HL-60/S4 (cell line): ENCODE measurements around the gene PFKFB2.

Experiments used
- in situ Hi-C: fragments of 300-500 bp; cut with MboI; formaldehyde crosslinking; loops from 2 replicates; pipeline ENCODE4 v1.14.3; 2022; ENCODE audit warnings: low sequenced_read_pairs

The PFKFB2 gene

GRCh38 chr1:207084701-207085180 lies 31.7 kb downstream of the PFKFB2 start:
- in situ Hi-C loops, result loop anchor here (10.0 kb wide), 1 partner anchor 320 kb away; no protein-coding TSS in a partner anchor

GRCh38 chr1:207085887-207086286 lies 32.8 kb downstream of the PFKFB2 start:
- in situ Hi-C loops, result loop anchor here (10.0 kb wide), 1 partner anchor 319 kb away; no protein-coding TSS in a partner anchor

GRCh38 chr1:207088161-207088560 lies 35.1 kb downstream of the PFKFB2 start:
- in situ Hi-C loops, result loop anchor here (10.0 kb wide), 1 partner anchor 317 kb away; no protein-coding TSS in a partner anchor

GRCh38 chr1:207088701-207089626 lies 35.9 kb downstream of the PFKFB2 start, which contains the start of gene C4BPB:
Gene C4BPB (plus strand): TSS chr1:207088860. CDS start chr1:207089532, 672 bp downstream.
- in situ Hi-C loops, result loop anchor here (10.0 kb wide), 1 partner anchor 316 kb away; no protein-coding TSS in a partner anchor

GRCh38 chr1:207089627-207090355 lies 36.7 kb downstream of the PFKFB2 start:
- in situ Hi-C loops, result loop anchor here (10.0 kb wide), 1 partner anchor 315 kb away; no protein-coding TSS in a partner anchor

GRCh38 chr1:207091200-207091908 lies 38.3 kb downstream of the PFKFB2 start:
- in situ Hi-C loops, result no loop called here

GRCh38 chr1:207093944-207094343 lies 40.9 kb downstream of the PFKFB2 start:
- in situ Hi-C loops, result no loop called here

GRCh38 chr1:207097871-207098324 lies 44.8 kb downstream of the PFKFB2 start:
- in situ Hi-C loops, result no loop called here

GRCh38 chr1:207101720-207102119 lies 48.6 kb downstream of the PFKFB2 start:
- in situ Hi-C loops, result no loop called here

GRCh38 chr1:207102146-207102545 lies 49.1 kb downstream of the PFKFB2 start:
- in situ Hi-C loops, result no loop called here

- in situ Hi-C loops, result no loop called here
These were observed 49.6 kb downstream of the PFKFB2 start for GRCh38 chr1:207102659-207103058.

- in situ Hi-C loops, result no loop called here
These were observed 50.9 kb downstream of the PFKFB2 start, which contains the start of gene C4BPA for GRCh38 chr1:207103892-207104373. Gene C4BPA (plus strand): TSS chr1:207104233. CDS start chr1:207113026, 8,793 bp downstream.

- in situ Hi-C loops, result no loop called here
These were observed 55.9 kb downstream of the PFKFB2 start for GRCh38 chr1:207109004-207109403.

- in situ Hi-C loops, result no loop called here
These were observed 59.7 kb downstream of the PFKFB2 start for GRCh38 chr1:207112616-207113296.

GRCh38 chr1:207115269-207115668 lies 62.2 kb downstream of the PFKFB2 start:
- in situ Hi-C loops, result no loop called here

- in situ Hi-C loops, result no loop called here
These were observed 71.3 kb downstream of the PFKFB2 start for GRCh38 chr1:207124389-207124788.

- in situ Hi-C loops, result no loop called here
These were observed 75.4 kb downstream of the PFKFB2 start for GRCh38 chr1:207128336-207128921.

GRCh38 chr1:207129053-207129452 lies 76.0 kb downstream of the PFKFB2 start:
- in situ Hi-C loops, result no loop called here
